ENCODE results near the gene PLCXD3.
"Not testable (repeated sequence)": the region's sequence is repeated elsewhere in the genome, so short reads cannot be mapped to it uniquely, and the experiment has no call there.

Gene PLCXD3

GRCh38 chr5:41346609-41347008 is 163.8 kb downstream of the PLCXD3 start:
- no peak for DNase-seq (ENCODE audit: low spot score)

GRCh38 chr5:41345295-41345694 is 165.1 kb downstream of the PLCXD3 start:
- no peak for DNase-seq (ENCODE audit: low spot score)

GRCh38 chr5:41339339-41339738 is 171.1 kb downstream of the PLCXD3 start:
- no peak for DNase-seq (ENCODE audit: low spot score)

GRCh38 chr5:41338136-41338675 is 172.2 kb downstream of the PLCXD3 start:
- DNase-seq (ENCODE audit: low spot score): no peak

GRCh38 chr5:41337724-41338123 is 172.7 kb downstream of the PLCXD3 start:
- DNase-seq (ENCODE audit: low spot score): no peak

GRCh38 chr5:41337216-41337615 is 173.2 kb downstream of the PLCXD3 start:
- no peak for DNase-seq (ENCODE audit: low spot score)

GRCh38 chr5:41336471-41336870 is 173.9 kb downstream of the PLCXD3 start:
- DNase-seq (ENCODE audit: low spot score): no peak

- no peak for DNase-seq (ENCODE audit: low spot score)
These were observed 174.7 kb downstream of the PLCXD3 start for GRCh38 chr5:41335596-41336181.

- no peak for DNase-seq (ENCODE audit: low spot score)
These were observed 175.6 kb downstream of the PLCXD3 start for GRCh38 chr5:41334758-41335157.

GRCh38 chr5:41334221-41334620 is 176.2 kb downstream of the PLCXD3 start:
- no peak for DNase-seq (ENCODE audit: low spot score)

GRCh38 chr5:41325074-41325473 is 185.3 kb downstream of the PLCXD3 start:
- no peak for DNase-seq (ENCODE audit: low spot score)

- DNase-seq (ENCODE audit: low spot score): not testable (repeated sequence)
These were observed 187.6 kb downstream of the PLCXD3 start for GRCh38 chr5:41322826-41323225.

- no peak for DNase-seq (ENCODE audit: low spot score)
These were observed 197.8 kb downstream of the PLCXD3 start for GRCh38 chr5:41312478-41313060.

GRCh38 chr5:41312066-41312465 is 198.3 kb downstream of the PLCXD3 start:
- DNase-seq (ENCODE audit: low spot score): no peak

- no peak for DNase-seq (ENCODE audit: low spot score)
These were observed 201.1 kb downstream of the PLCXD3 start for GRCh38 chr5:41309275-41309674.

GRCh38 chr5:41306005-41306404 is 204.4 kb downstream of the PLCXD3 start:
- no peak for DNase-seq (ENCODE audit: low spot score)

- DNase-seq (ENCODE audit: low spot score): no peak
These were observed 205.3 kb downstream of the PLCXD3 start for GRCh38 chr5:41305056-41305455.

GRCh38 chr5:41296066-41296465 is 214.3 kb downstream of the PLCXD3 start:
- DNase-seq (ENCODE audit: low spot score): no peak

GRCh38 chr5:41291323-41291722 is 219.1 kb downstream of the PLCXD3 start:
- DNase-seq (ENCODE audit: low spot score): no peak

- DNase-seq (ENCODE audit: low spot score): no peak
These were observed 219.6 kb downstream of the PLCXD3 start for GRCh38 chr5:41290810-41291209.

GRCh38 chr5:41289970-41290464 is 220.4 kb downstream of the PLCXD3 start:
- DNase-seq (ENCODE audit: low spot score): no peak

GRCh38 chr5:41286696-41287095 is 223.7 kb downstream of the PLCXD3 start:
- no peak for DNase-seq (ENCODE audit: low spot score)

- no peak for DNase-seq (ENCODE audit: low spot score)
These were observed 224.2 kb downstream of the PLCXD3 start for GRCh38 chr5:41286165-41286564.

- DNase-seq (ENCODE audit: low spot score): no peak
These were observed 225.5 kb downstream of the PLCXD3 start for GRCh38 chr5:41284938-41285337.
